HG03439 (cell line): ENCODE measurements around the gene ATP4B.
"Not testable (repeated sequence)": the region's sequence is repeated elsewhere in the genome, so short reads cannot be mapped to it uniquely, and the experiment has no call there.

Source experiments
- ATAC-seq: cut with Tn5 transposase; IDR thresholded peaks from one replicate; pipeline ENCODE4 v1.9.1; 2021; ENCODE audit warnings: mild to moderate bottlenecking, moderate library complexity; ENCODE audit not compliant: unreplicated experiment

ATP4B gene

DNA sequence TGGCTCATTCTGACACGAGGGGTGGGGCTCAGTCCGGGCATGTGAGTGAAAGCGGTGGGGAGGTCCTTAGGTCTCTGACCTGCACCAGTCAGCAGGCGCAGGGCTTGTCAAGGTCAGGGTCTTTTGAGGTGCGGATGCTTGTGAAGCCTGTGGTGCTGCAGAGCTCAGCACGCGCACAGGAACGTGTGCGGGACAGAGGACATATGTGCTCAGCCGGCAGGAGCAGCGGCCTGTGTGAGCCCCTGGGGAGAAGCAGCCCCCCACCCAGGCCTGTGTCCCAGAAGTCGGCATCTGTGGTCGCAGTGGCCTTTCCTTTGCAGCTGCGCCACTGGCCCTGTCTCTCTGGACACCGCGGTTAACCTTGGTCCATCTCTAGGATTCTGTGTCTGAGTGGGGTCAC is 30.9 kb downstream of the ATP4B start:
- ATAC-seq: no peak

DNA sequence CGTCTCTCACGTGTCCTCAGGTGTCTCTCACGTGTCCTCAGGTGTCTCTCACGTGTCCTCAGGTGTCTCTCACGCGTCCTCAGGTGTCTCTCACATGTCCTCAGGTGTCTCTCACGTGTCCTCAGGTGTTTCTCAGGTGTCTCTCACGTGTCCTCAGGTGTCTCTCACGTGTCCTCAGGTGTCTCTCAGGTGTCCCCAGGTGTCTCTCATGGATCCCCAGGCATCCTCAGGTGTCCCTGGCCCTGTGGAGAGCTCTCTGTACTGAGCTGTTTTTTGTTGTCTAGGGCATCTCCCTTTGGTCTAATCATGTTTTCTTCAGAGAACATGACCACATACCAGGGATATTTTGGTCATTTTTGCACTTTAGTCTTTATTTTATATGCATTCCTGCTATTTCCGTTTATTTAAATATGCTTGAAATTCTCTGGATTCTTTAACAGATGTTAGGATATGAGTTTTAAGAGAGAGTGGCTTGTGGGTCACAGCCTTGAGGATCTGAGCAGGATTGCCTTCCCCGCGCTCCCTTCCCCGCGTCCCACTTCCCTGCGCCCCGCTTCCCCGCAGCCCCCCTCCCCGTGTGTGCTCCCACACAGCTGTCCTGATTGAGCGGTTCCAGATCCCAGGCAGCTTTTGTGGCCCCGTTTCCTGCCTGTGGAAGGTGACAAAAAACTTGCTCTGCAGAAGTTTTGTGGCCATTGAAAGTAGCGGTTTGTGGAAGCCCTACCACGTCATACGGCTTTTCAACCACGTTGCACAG is 31.9 kb downstream of the ATP4B start:
- ATAC-seq: no peak

DNA sequence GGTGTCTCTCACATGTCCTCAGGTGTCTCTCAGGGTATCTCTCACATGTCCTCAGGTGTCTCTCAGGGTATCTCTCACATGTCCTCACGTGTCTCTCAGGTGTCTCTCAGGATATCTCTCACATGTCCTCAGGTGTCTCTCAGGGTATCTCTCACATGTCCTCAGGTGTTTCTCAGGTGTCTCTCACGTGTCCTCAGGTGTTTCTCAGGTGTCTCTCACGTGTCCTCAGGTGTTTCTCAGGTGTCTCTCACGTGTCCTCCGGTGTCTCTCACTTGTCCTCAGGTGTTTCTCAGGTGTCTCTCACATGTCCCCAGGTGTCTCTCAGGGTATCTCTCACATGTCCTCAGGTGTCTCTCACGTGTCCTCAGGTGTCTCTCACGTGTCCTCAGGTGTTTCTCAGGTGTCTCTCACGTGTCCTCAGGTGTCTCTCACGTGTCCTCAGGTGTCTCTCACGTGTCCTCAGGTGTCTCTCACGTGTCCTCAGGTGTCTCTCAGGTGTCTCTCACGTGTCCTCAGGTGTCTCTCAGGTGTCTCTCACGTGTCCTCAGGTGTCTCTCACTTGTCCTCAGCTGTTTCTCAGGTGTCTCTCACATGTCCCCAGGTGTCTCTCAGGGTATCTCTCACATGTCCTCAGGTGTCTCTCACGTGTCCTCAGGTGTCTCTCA is 33.2 kb downstream of the ATP4B start:
- ATAC-seq: not testable (repeated sequence)

DNA sequence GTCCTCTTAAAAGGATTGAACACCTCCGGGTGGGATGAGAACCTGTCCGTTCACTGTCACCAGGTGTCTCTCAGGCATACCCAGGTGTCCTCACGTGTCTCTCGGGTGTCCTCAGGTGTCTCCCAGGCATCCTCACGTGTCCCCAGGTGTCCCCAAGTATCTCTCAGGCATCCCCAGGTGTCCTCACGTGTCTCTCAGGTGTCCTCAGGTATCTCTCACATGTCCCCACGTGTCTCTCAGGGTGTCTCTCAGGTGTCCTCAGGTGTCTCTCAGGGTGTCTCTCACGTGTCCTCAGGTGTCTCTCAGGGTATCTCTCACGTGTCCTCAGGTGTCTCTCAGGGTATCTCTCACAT is 33.8 kb downstream of the ATP4B start:
- ATAC-seq: no peak

DNA sequence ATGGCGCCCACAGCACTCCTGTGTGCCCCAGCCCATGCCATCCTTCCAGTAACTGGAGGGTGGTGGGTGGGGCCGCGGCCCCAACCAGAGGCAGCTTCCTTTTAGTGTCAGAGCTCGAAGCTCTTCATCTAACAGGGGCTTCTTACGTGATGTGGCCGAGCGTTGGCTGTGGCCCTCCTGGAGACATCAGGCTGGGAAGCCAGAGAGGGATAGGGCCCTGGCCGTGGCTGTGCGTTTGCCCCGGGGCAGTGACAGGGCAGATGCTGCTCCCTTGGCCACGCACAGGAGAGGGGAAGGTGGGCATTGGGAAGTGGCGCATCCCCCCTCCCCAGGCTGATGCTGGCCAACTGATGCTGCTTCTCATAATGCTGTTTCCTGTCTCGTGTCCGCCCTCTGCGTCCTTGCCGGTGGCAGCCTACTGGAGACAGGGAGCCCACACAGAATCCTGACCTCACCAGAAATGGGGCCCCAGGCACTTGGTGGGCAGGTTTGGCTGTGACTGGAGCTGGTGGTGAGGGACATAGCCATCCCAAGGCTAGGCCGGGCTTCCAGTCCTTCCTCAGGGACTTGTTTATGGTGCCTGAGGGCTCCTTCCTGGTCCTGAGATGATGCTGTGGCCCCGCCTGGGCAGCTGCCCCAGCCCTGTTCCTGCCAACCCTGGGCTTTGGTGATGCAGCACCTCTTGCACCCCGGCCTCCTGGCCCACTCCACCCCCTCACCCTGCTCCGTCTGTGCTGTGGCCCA is 34.3 kb downstream of the ATP4B start:
- ATAC-seq: no peak

DNA sequence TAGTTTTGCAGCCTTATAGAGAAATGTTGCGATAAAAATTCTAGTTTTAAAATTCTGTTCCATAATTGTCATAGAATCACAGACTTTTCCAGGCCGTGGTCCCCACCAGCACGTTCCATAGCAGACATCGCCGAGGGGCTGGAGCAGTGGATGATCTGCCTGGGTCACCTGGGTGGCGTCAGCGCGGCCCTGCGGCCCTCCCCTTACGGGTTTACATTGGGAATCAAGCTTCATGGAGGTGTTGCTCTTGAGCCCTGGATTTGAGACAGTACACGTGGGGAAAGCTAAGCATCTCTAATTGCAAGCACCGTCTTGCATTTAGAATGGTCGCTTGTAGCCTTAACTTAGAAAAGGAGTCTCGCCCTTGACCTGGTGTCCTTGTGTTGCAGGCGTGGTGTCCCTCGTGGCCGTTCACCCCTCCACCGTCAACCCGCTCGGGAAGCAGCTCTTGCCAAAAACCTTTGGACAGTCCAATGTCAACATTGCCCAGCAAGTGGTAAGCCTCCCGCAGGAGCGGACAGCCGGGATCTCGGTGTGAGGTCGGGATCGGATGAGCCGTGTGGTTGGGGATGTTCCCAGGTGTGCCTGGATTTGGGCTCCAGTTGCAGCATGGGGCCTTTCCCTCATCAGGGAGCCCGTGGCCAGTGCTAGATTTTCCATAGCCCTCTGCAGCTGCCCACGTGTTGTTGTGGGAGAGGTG is 35.1 kb downstream of the ATP4B start:
- no peak for ATAC-seq

DNA sequence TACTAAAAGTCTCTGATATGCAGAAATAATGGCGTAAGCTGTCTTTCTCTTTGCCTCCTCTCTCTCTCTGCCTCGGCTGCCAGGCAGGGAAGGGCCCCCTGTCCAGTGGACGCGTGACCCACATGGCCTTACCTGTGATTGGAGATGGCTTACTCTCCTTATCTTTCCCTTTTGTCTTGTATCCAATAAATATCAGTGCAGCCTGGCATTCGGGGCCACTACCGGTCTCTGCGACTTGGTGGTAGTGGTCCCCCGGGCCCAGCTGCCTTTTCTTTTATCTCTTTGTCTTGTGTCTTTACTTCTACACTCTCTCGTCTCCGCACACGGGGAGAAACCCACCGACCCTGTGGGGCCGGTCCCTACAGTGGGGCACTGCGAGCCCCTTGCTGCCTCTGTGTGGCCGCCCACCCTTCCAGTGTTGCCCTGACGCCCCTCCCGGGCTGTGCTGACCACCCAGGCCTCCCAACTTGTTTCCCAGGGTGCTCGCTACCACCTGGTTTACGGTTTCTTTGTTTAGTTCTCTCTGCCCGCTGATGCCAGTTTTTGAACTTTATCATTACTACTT is 35.9 kb downstream of the ATP4B start:
- ATAC-seq: not testable (repeated sequence)

DNA sequence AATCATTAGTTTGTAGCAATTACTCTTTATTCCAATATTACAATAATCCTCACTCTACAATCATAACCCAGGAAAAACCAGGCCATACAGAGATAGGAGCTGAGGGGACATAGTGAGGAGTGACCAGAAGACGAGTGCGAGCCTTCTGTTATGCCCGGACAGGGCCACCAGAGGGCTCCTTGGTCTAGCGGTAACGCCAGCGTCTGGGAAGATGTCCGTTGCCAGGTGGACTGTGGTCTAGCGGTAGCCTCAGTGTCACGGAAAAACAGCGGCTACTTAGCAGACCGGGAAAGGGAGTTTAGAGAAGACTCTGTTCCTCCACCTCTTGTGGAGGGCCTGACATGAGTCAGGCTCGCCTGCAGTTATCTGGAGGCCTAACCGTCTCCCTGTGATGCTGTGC is 36.5 kb downstream of the ATP4B start:
- ATAC-seq: not testable (repeated sequence)

DNA sequence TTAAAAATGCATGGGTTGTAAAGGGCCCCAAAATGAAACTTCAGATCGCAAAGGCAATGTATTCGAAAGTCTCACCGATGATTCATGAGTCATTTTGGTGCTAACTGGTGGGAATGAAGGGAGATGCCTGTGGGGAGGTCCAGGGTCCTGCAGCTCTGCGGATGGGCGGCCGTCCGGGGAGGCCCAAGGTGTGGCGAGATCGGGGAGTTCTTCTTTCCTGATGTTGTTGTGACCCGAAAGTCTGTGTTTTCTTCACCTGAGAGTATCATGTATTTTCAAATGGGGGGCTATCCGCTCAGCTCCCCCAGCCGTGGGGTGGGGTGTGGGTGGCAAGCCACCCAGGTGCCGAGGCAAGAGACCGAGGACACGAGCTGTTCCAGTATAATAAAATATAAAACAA is 37.0 kb downstream of the ATP4B start:
- ATAC-seq: no peak

DNA sequence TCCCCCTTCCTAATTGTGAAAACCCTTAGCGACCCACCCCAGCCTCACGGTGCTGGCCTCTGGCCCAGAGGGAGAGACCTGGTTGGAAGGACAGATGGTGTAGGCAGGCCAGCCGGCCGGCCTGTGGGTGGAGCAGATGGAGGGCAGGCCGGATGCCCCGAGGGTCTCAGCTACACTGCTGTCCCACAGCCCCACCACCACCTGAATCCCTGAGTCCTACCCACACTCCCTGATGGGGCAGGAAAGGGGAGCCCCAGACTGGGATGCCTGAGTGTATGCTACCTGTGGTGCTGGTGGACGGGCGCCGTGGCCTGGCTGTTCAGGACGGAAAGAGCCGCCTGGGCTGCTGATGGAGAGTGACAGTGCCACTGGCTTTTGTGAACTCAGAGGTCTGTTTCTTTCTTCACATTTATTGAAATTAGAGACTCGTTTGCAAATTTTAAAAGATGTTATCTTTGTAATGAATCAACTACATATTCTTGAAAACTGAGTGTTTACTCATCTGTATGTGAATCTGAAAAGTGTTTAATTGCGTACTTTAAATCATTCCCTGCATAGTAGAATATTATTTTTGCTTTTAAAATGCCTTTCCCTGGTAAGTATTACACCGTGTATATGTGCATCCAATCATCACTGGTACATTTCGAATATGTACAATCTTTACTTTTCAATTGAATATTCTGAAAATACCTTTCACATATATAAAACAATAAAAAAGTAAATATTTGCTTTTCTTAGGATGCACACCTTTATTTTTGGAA is 37.8 kb downstream of the ATP4B start:
- no peak for ATAC-seq

DNA sequence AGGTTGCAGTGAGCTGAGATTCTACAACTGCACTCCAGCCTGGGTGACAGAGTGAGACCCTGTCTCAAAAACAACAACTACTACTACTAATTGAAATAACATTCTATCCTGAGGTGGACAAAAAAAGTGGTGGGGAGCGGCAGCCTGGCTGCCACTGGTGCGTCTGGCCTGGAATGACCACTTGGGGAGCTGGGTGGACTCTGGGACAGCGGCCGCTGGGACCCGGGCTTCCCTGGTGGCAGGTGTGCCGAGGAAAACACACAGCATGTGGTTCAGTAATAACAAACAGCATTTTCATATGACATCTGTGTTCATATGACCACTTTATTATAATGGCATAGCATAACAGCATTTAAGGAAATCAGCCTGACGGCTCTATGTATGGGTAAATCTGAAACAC is 39.5 kb downstream of the ATP4B start:
- ATAC-seq: no peak

DNA sequence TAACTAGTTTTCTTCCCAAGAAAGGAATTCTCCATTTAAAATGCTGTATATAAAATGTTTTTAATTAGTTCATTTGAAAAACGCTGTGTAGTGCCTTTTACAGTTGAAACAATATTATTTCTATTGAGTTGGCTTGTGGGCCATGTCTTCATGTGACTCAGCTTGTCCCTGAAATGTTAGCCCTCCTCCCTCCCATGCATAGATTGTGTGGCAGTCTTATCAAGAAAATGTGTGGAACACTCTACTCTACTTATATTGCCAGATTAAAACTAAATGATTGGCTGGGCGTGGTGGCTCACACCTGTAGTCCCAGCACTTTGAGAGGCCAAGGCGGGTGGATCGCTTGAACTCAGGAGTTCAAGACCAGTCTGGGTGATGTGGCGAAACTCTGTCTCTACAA is 40.0 kb downstream of the ATP4B start:
- no peak for ATAC-seq

DNA sequence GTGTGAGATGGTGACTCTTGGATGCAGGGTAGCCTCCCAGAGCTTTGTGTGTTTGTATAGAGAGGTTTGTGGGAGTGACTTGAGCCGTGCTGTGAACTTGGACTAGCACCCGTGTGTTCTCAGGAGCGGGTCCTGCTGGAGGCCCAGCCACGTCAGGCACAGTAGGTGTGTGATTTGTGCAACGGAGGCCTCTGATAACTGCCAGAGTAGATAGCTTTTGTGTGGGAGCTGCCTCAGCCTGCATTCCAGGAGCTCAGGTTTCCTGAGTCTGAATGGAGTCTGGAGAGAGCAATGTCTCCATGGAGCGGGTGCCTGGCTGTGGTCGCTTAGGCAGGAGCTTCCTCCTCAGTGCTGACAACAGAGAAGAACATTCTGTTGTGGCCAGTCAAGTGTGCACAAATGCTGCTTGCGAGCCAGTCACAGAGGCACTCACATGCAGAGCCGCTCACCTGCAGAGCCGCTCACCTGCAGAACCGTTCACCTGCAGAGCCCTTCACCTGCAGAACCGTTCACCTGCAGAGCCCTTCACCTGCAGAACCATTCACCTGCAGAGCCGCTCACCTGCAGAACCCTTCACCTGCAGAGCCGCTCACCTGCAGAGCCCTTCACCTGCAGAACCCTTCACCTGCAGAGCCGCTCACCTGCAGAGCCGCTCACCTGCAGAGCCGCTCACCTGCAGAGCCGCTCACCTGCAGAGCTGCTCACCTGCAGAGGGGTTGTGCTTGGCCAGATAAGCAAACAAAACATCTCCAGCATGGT is 40.8 kb downstream of the ATP4B start:
- no peak for ATAC-seq

DNA sequence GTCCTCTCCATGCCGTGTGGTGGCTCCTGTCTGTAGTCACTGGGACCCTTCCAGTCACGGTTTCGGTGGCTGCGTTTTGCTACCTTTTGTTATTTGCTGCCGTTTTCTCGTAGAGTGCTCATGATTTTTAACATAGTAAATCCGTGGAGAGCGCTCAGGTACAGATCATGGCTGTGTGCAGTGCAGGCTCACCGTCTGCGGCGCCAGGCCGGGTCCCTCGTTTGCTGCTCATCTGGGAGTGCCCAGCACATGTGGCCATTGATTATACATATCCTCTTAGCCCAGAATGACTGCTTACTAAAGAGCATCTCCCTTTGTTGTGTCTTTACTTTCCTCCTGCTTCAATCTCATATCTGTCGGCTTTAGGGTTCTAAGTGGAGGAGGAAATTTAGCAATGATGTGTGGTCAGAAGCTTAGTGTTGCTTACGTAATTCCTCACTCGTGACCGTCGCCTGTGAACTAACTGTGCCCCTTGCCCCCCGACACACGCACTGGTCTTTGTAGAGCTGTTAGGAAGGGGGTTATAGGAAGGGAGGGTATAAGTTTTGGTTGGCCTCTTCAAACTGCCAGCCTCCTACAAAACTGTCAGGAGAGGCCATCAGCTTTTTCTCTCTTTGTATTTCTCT is 41.6 kb downstream of the ATP4B start:
- no peak for ATAC-seq

DNA sequence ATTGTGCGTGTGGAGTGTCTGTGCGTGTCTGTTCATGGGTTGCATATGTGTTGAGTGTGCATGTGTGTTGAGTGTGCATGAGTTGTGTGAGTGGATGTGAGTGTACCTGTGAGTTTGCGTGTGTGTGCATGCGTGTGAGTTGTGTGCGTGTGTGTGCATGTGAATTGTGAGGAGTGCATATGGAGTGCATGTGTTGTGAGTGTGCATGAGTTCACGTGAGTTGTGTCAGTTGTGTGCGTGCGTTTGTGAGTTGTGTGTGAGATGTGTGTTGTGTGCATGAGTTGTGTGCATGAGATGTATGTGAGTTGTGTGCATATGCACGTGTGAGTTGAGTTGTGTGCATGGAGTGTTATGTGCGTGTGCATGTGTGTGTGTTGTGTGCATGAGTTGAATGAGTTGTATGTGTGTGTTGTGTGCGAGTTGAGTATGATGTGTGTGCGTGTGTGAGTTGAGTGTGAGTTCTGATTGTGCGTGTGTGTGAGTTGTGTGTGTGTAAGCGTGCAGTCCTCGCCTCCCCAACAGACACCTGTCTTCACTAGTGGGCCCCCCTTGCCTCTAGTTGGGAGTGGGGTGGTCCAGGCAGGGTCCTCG is 44.1 kb downstream of the ATP4B start:
- no peak for ATAC-seq

DNA sequence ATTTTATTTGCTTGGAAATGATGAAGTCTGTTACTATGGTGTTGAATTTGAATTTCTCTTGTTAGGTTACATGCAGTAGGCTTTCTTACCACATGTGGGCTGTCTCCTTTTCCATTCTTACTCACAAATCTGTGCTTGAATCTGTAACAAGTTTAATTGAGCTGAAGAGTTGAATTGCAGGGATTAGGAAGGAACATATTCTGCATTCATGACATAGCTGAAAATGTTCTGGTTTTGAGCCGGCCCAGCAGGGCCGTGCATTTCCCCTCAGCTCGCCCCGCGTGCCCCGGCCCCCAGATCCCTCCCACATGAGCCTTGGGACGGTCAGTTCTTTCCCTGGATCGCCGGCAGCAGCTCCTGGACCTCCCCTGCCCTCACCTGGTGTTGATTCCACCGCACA is 45.4 kb downstream of the ATP4B start:
- no peak for ATAC-seq

DNA sequence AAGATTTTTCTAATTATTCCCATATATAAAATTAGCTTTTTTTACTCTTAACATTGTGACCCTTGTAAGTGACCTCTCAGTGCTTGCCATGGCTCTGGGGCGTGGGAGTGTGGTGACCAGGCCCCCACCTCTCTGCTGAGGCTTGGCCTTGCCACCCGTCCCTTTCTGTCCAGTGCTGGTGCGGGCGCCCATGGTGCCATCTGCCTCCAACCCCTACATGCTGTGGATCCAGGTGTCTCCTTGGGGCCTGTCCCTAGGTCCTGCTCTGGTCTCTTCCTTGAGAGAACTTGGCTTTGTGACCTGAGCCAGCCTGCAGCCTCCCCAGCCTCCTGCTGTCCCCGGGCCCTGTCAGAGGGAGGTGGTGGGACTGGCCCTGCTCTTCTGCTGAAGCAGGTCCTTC is 46.0 kb downstream of the ATP4B start:
- no peak for ATAC-seq

DNA sequence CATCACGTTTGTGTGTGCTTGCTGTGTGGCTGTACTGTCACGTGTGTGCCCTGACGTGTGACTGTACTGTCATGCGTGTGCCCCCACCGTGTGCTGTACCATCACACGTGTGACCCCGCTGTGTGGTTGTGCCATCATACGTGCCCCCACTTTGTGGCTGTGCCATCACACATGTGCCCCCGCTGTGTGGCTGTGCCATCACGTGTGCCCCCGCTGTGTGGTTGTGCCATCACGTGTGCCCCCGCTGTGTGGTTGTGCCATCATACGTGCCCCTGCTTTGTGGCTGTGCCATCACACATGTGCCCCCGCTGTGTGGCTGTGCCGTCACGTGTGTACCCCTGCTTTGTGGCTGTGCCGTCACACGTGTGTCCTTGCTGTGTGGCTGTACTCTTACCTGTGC is 47.7 kb downstream of the ATP4B start:
- ATAC-seq: no peak

DNA sequence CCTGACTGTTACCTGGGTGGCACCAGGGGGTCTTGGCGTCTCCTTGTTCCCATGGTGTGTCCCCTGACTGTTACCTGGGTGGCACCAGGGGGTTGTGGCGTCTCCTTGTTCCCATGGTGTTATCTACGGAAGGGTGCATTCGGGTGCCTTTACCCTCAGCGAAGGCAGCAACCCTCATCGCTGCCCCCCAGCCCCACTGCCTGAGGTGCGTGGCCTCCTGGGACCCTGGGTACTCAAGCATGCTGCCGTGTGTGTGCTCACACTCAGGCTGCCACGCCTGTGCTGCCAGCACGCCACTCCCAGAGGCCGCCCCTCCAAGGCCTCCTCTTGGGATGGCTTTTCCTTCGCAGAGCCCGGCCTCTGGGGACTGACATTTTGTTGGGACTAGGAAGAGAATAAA is 48.4 kb downstream of the ATP4B start:
- no peak for ATAC-seq
